Psoas muscle (tissue), 8 donors: ENCODE data around the gene PIMREG. TPM values are rescaled to one million over a fixed set of nuclear protein-coding genes. Genes with fewer than 3 reads are reported as not detected.

Source experiments
- ATAC-seq, 4 donors: fragments of 200-7000 bp; cut with Tn5 transposase; one replicate each; pipeline ENCODE4 v1.9.1; 2020; ENCODE audit warnings: moderate library complexity in 3 of 4, mild to moderate bottlenecking in 2 of 4
- DNase-seq, 2 donors: peaks; one replicate each; pipeline ENCODE4 v3.0.0-alpha.2; 2020
- H3K27ac ChIP-seq: fragments of 200-600 bp; one replicate; pipeline ENCODE4 v1.8.0; 2022
- H3K27me3 ChIP-seq, 3 donors: fragments of 200-600 bp in 1 of 3; one replicate each; pipeline versions ENCODE4 v1.6.1 to v1.8.0; 2013 to 2022; ENCODE audit warnings: low read length in 2 of 3, mild to moderate bottlenecking in 2 of 3, moderate library complexity in 1 of 3; ENCODE audit not compliant: insufficient read depth in 3 of 3
- H3K36me3 ChIP-seq, 2 donors: fragments of 200-600 bp in 1 of 2; one replicate each; pipeline versions ENCODE4 v1.6.1 to v1.8.0; 2013 to 2022; ENCODE audit warnings: low read depth in 1 of 2, mild to moderate bottlenecking in 1 of 2, moderate library complexity in 1 of 2; ENCODE audit not compliant: insufficient read depth in 1 of 2
- H3K4me1 ChIP-seq: fragments of 200-600 bp; one replicate; pipeline ENCODE4 v1.8.0; 2022
- H3K4me3 ChIP-seq: fragments of 200-600 bp; one replicate; pipeline ENCODE4 v1.8.0; 2022; ENCODE audit warnings: mild to moderate bottlenecking
- H3K9me3 ChIP-seq: fragments of 200-600 bp; one replicate; pipeline ENCODE4 v1.8.0; 2022
- CTCF ChIP-seq: fragments of 200-600 bp; IDR thresholded peaks from one replicate; pipeline ENCODE4 v1.8.0; 2022; ENCODE audit warnings: antibody characterized with exemption
- WGBS, 3 donors: extraction: QIAGEN DNeasy Blood & Tissue Kit; methylation state at CpG; one replicate each; pipeline versions ENCODE4 v1.1.6 to v1.1.7; 2013; 5-methylcytosine and 5-hydroxymethylcytosine counted together
- intact Hi-C, 2 donors: fragments of 100-400 bp; cut with DNase I; formaldehyde crosslinking; loops; one replicate each; pipeline versions ENCODE4 v1.11.0 to v1.14.2; 2022
- polyA plus RNA-seq, 3 donors: library from polyadenylated mRNA; stranded (reverse); fragments of 200-250 nt; gene quantifications; one replicate each; pipeline ENCODE4 v1.2.3, GENCODE V29; 2013
- total RNA-seq, 4 donors: library from RNA; stranded (reverse); fragmentation: NEBNext Ultra II Directional in 2 of 4; extraction: Animal tissue kit (Norgen Biotek cat#: 25700) in 2 of 4; gene quantifications; one replicate each; pipeline versions ENCODE4 v1.2.1 to v1.2.4, GENCODE V29; 2021 to 2023
- donor health status: healthy with polysubstance abuse.
- donor health status: DM: no; HTN: no; CAD: no; lungs with moderate emphysema.
- donor health status: Bipolar disorder and iron deficiency.
- donor health status: healthy.
- donor health status: DM: yes; HTN: yes; CAD: no.
- donor health status: DM: no; HTN: no; CAD: no.
- donor health status: DM: no; HTN: no; CAD: no.
- donor health status: DM: yes; HTN: yes; CAD: no.

Gene PIMREG
- total and polyA plus RNA-seq, 7 donors, result 0.18 to 0.38 (median 0.21) TPM; not detected in 4

DNA sequence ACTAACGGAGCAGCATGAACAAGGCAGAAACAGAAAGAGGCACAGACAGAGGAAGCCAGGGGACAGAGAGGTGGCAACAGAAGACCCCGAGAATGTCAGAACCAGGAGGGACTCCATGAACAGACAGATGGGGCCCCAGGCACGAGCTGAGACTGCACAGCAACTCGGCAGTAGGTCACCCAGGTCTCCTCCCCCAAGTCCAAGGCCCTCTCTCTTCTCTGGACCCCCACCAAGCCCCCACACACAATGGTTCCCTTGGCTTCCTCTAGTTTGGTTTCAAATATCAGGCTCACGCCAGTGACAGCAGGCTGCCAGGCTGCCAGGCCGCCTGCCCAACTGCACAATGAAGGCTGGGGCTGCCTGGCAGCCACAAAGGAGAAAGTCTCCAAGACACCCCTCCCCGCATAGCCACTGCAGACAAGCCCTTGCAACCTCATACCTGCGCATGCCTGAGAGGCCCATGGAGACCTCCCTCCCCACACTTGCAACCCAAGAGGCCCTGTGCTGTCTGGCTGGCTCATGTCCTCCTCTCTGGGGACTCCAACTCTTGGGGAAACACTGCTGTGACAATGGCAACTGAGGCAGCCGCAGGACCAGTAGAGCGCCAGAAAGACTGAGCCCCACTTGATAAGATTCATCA, 54.8 kb downstream of the PIMREG start:
- H3K9me3 ChIP-seq, result no peaks in the 10 kb centered on the region
- H3K4me3 ChIP-seq, result no peak overlapping the region
- DNase-seq, result no peak
- no peaks in the 10 kb centered on the region for H3K36me3 ChIP-seq
- no peak for TF ChIP-seq CTCF
- 44 to 66% (median 58%) methylated on average over 9 to 10 of the region's 10 CpGs for WGBS, 3 donors
- H3K27me3 ChIP-seq, result peaks cover 0 to 3% (median 0%) of the 10 kb centered on the region in 3 donors
- ATAC-seq, result no peak
- H3K4me1 ChIP-seq, result peaks cover 3% of the 10 kb centered on the region
- intact Hi-C loops, result no loop called here
- H3K27ac ChIP-seq, result no peak overlapping the region

Other genes starting within 250 kb of the PIMREG start
- gene AIPL1, start 9.3 kb upstream of the PIMREG start, total RNA-seq, result not detected
- gene AIPL1, start 9.3 kb upstream of the PIMREG start, polyA plus RNA-seq, result not detected
- under 1 TPM; 0.32 to 0.65 (median 0.53) TPM for gene PITPNM3, start 112.1 kb downstream of the PIMREG start, total RNA-seq
- under 1 TPM; 0.08 to 0.31 (median 0.27) TPM for gene PITPNM3, start 112.1 kb downstream of the PIMREG start, polyA plus RNA-seq
- gene KIAA0753, start 196.3 kb downstream of the PIMREG start, total RNA-seq, result 1 to 10 TPM; 2.7 to 4.3 (median 3.0) TPM
- 1 to 10 TPM; 2.4 to 4.7 (median 3.5) TPM for gene KIAA0753, start 196.3 kb downstream of the PIMREG start, polyA plus RNA-seq
- 10 to 100 TPM; 27.5 to 41.1 (median 30.9) TPM for gene TXNDC17, start 196.6 kb downstream of the PIMREG start, total RNA-seq
- gene TXNDC17, start 196.6 kb downstream of the PIMREG start, polyA plus RNA-seq, result 100 to 1,000 TPM in 2 of 3 donors, 10 to 100 TPM in 1; 81.1 to 159 (median 100) TPM
- 10 to 100 TPM; 12.2 to 12.8 (median 12.7) TPM for gene MED31, start 207.2 kb downstream of the PIMREG start, total RNA-seq
- 10 to 100 TPM; 12.7 to 55.2 (median 22.0) TPM for gene MED31, start 207.2 kb downstream of the PIMREG start, polyA plus RNA-seq
- gene C17orf100, start 207.3 kb downstream of the PIMREG start, total RNA-seq, result under 1 TPM; 0.34 to 0.77 (median 0.65) TPM
- gene C17orf100, start 207.3 kb downstream of the PIMREG start, polyA plus RNA-seq, result 1 to 10 TPM in 2 of 3 donors, under 1 TPM in 1; 0.61 to 1.4 (median 1.3) TPM